ENCODE results near the gene MTUS2.

- TF ChIP-seq CTCF (IDR thresholded peaks at IDR 0.05) (no peak), EZH2 (IDR thresholded peaks at IDR 0.05) (no peak)
Observed at GRCh38 chr13:29131159-29131558, 311.0 kb downstream of the MTUS2 start.

Measured in neural progenitor cell (in vitro differentiated cells).